HepG2 (cell line): ENCODE results near the gene ASPRV1. TPM values are rescaled to one million over a fixed set of nuclear protein-coding genes. Genes with fewer than 3 reads are reported as not detected.

Source experiments
- EZH2 ChIP-seq: conservative IDR thresholded peaks from 2 replicates; pipeline ENCODE4 v1.6.1; 2012; ENCODE audit warnings: mild to moderate bottlenecking, low read depth, low read length, moderate library complexity
- NBN ChIP-seq: fragments of 450-650 bp; conservative IDR thresholded peaks from 2 replicates; pipeline ENCODE4 v1.6.1; 2017
- NFIC ChIP-seq: IDR thresholded peaks from 2 replicates; pipeline ENCODE4 v1.6.1; 2012; ENCODE audit warnings: mild to moderate bottlenecking, low read length, inconsistent platforms
- RAD51 ChIP-seq: fragments of 450-650 bp; IDR thresholded peaks from 2 replicates; pipeline ENCODE4 v1.6.1; 2016; ENCODE audit warnings: borderline replicate concordance
- ZBTB38 ChIP-seq: sonication (generic); formaldehyde crosslinking; IDR thresholded peaks from 2 replicates; pipeline ENCODE4 v1.5.1; 2020; ENCODE audit warnings: mild to moderate bottlenecking, missing genetic modification reagents
- ZFP62 ChIP-seq: sonication (generic); formaldehyde crosslinking; IDR thresholded peaks from 2 replicates; pipeline ENCODE4 v1.4.0; 2020; ENCODE audit warnings: missing genetic modification reagents
- ZNF589 ChIP-seq: sonication (generic); formaldehyde crosslinking; conservative IDR thresholded peaks from 2 replicates; pipeline ENCODE4 v1.8.0; 2022; ENCODE audit warnings: mild to moderate bottlenecking, moderate library complexity, missing genetic modification reagents
- ZSCAN30 ChIP-seq: sonication (generic); formaldehyde crosslinking; IDR thresholded peaks from 2 replicates; pipeline ENCODE4 v1.5.0; 2020; ENCODE audit warnings: mild to moderate bottlenecking, missing genetic modification reagents
- polyA plus RNA-seq, 8 experiments: library from polyadenylated mRNA; depleted of rRNA in 3 of 8; stranded (reverse) in 7 of 8; unstranded in 1 of 8; fragments of >200 nt; fragmentation: Illumina TruSeq in 4 of 8; extraction: Trizol in 4 of 8; gene quantifications; 2 replicates each; pipeline versions ENCODE4 v1.2.1 to v1.2.3, GENCODE V29; 2011 to 2016; ENCODE audit warnings: low read depth in 4 of 8, missing spikeins in 1 of 8, mixed read lengths in 1 of 8; ENCODE audit not compliant: insufficient read depth in 1 of 8
- total RNA-seq, 5 experiments: library from RNA; depleted of rRNA; stranded (reverse); fragments of >200 nt; fragmentation: Illumina TruSeq; extraction: Trizol; gene quantifications; 2 replicates each; pipeline ENCODE4 v1.2.3, GENCODE V29; 2016; ENCODE audit warnings: low read depth in 1 of 5
- TF ChIP-seq, protein P1 (sequence below): sonication (generic); formaldehyde crosslinking; conservative IDR thresholded peaks from 2 replicates; pipeline ENCODE4 v1.8.0; 2022; ENCODE audit warnings: missing genetic modification reagents
- TF ChIP-seq, protein P2 (sequence below): IDR thresholded peaks from 2 replicates; pipeline ENCODE4 v1.6.1; 2016; ENCODE audit warnings: control low read depth
- TF ChIP-seq, protein P3 (sequence below): sonication (generic); formaldehyde crosslinking; IDR thresholded peaks from 2 replicates; pipeline ENCODE4 v1.4.0; 2020; ENCODE audit warnings: missing genetic modification reagents, borderline replicate concordance

Gene ASPRV1
- total and polyA plus RNA-seq, 2 of the 13 experiments (the other 11 are each of a cell fraction or from before 2014, with no cell fraction given), result 0.40 to 0.48 TPM

DNA sequence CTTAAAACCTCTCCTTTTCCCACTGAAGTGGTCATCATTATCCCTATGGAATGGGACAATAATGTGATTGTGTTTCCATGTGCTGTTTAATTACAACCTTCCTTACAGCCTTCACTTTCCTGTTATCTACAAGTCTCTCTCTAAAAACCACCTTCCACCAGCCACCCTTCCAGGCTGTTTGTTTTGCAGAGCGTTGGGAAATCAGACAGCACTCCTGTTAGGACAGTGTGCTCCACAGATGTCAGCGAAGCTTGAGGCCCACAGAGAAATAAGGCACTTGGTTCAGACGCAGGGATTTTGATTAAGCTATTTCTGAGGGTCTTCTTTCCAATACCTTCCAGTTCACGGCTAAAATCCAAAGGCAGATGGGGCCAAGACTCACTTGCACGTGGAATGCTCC, 32.3 kb upstream of the ASPRV1 start (continued):
- TF ChIP-seq ZFP62, result no peak
- TF ChIP-seq EZH2, result no peak
- no peak for TF ChIP-seq RAD51
- TF ChIP-seq ZNF589, result no peak
- TF ChIP-seq, protein P1, sequence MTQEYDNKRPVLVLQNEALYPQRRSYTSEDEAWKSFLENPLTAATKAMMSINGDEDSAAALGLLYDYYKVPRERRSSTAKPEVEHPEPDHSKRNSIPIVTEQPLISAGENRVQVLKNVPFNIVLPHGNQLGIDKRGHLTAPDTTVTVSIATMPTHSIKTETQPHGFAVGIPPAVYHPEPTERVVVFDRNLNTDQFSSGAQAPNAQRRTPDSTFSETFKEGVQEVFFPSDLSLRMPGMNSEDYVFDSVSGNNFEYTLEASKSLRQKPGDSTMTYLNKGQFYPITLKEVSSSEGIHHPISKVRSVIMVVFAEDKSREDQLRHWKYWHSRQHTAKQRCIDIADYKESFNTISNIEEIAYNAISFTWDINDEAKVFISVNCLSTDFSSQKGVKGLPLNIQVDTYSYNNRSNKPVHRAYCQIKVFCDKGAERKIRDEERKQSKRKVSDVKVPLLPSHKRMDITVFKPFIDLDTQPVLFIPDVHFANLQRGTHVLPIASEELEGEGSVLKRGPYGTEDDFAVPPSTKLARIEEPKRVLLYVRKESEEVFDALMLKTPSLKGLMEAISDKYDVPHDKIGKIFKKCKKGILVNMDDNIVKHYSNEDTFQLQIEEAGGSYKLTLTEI (CRISPR knock-in tag), result no peak
- TF ChIP-seq, protein P2, sequence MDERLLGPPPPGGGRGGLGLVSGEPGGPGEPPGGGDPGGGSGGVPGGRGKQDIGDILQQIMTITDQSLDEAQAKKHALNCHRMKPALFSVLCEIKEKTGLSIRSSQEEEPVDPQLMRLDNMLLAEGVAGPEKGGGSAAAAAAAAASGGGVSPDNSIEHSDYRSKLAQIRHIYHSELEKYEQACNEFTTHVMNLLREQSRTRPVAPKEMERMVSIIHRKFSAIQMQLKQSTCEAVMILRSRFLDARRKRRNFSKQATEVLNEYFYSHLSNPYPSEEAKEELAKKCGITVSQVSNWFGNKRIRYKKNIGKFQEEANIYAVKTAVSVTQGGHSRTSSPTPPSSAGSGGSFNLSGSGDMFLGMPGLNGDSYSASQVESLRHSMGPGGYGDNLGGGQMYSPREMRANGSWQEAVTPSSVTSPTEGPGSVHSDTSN (CRISPR knock-in tag), result no peak
- no peak for TF ChIP-seq ZBTB38
- TF ChIP-seq ZSCAN30 (CRISPR knock-in tag), result no peak
- TF ChIP-seq, protein P3, sequence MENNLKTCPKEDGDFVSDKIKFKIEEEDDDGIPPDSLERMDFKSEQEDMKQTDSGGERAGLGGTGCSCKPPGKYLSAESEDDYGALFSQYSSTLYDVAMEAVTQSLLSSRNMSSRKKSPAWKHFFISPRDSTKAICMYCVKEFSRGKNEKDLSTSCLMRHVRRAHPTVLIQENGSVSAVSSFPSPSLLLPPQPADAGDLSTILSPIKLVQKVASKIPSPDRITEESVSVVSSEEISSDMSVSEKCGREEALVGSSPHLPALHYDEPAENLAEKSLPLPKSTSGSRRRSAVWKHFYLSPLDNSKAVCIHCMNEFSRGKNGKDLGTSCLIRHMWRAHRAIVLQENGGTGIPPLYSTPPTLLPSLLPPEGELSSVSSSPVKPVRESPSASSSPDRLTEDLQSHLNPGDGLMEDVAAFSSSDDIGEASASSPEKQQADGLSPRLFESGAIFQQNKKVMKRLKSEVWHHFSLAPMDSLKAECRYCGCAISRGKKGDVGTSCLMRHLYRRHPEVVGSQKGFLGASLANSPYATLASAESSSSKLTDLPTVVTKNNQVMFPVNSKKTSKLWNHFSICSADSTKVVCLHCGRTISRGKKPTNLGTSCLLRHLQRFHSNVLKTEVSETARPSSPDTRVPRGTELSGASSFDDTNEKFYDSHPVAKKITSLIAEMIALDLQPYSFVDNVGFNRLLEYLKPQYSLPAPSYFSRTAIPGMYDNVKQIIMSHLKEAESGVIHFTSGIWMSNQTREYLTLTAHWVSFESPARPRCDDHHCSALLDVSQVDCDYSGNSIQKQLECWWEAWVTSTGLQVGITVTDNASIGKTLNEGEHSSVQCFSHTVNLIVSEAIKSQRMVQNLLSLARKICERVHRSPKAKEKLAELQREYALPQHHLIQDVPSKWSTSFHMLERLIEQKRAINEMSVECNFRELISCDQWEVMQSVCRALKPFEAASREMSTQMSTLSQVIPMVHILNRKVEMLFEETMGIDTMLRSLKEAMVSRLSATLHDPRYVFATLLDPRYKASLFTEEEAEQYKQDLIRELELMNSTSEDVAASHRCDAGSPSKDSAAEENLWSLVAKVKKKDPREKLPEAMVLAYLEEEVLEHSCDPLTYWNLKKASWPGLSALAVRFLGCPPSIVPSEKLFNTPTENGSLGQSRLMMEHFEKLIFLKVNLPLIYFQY (CRISPR knock-in tag), result no peak
- no peak for TF ChIP-seq NBN
- no peak for TF ChIP-seq NFIC
